ENCODE measurements around the gene SPEM1.

The SPEM1 gene

DNA sequence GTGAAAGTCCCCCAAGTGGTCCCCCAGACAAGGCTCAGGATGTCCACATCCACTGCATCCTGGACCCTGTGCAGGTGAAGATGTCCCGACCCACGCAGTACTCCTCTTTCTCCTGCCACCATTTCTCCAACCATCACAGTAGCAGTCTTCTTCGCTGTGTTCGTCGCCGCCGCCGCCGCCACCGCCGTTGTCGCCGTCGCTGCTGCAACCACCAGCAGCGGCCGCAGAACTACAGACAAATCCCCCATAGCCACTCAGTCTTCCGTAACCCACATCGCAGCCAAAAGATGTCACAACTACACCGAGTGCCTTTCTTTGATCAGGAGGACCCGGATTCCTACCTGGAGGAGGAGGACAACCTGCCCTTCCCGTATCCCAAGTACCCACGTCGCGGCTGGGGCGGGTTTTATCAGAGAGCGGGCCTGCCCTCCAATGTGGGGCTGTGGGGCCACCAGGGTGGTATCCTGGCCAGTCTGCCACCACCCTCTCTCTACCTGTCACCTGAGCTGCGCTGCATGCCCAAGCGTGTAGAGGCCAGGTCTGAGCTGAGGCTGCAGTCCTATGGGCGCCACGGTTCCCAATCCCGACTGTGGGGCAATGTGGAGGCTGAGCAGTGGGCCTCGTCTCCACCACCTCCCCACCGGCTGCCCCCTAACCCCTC is 6.2 kb downstream of the SPEM1 start:
- Mint-ChIP-seq H3K27ac (no peak overlapping the region), H3K36me3 (ENCODE audit: low read depth) (no peaks in the 10 kb centered on the region), H3K9me3 (no peaks in the 10 kb centered on the region), H3K4me3 (no peak overlapping the region), H3K27me3 (ENCODE audit: low read depth, poor library complexity) (peaks cover 7% of the 10 kb centered on the region), H3K4me1 (peaks cover 13% of the 10 kb centered on the region)
- TF ChIP-seq, protein P1, sequence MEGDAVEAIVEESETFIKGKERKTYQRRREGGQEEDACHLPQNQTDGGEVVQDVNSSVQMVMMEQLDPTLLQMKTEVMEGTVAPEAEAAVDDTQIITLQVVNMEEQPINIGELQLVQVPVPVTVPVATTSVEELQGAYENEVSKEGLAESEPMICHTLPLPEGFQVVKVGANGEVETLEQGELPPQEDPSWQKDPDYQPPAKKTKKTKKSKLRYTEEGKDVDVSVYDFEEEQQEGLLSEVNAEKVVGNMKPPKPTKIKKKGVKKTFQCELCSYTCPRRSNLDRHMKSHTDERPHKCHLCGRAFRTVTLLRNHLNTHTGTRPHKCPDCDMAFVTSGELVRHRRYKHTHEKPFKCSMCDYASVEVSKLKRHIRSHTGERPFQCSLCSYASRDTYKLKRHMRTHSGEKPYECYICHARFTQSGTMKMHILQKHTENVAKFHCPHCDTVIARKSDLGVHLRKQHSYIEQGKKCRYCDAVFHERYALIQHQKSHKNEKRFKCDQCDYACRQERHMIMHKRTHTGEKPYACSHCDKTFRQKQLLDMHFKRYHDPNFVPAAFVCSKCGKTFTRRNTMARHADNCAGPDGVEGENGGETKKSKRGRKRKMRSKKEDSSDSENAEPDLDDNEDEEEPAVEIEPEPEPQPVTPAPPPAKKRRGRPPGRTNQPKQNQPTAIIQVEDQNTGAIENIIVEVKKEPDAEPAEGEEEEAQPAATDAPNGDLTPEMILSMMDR (IDR thresholded peaks at IDR 0.05): no peak
- no peak for DNase-seq

DNA sequence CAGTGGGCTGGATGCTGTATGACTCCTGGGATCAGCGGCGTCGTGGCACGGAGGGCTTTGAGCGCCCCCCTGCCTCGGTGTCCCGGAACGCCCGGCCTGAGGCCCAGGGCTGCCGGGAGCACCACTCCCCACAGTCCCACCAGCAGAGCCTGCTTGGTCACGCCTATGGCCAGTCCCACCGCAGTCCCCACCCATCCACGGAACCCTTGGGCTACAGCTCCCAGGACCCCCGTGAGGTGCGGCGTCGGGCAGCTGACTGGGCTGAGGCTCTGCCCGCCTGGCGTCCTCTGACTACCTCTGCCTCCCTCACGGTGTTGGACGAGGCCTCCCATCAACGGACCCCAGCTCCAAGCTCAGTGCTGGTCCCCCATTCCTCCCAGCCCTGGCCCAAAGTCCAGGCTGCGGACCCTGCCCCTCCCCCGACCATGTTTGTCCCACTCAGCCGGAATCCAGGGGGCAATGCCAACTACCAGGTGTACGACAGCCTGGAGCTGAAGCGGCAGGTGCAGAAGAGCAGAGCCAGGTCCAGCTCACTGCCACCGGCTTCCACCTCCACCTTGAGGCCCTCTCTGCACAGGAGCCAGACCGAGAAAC is 6.9 kb downstream of the SPEM1 start:
- Mint-ChIP-seq H3K36me3 (ENCODE audit: low read depth) (no peaks in the 10 kb centered on the region), H3K27me3 (ENCODE audit: low read depth, poor library complexity) (peaks cover 9% of the 10 kb centered on the region), H3K4me1 (peaks cover 7% of the 10 kb centered on the region), H3K9me3 (no peaks in the 10 kb centered on the region), H3K4me3 (no peak overlapping the region), H3K27ac (no peak overlapping the region)
- no peak for DNase-seq
- TF ChIP-seq, protein P1 (IDR thresholded peaks at IDR 0.05): no peak

DNA sequence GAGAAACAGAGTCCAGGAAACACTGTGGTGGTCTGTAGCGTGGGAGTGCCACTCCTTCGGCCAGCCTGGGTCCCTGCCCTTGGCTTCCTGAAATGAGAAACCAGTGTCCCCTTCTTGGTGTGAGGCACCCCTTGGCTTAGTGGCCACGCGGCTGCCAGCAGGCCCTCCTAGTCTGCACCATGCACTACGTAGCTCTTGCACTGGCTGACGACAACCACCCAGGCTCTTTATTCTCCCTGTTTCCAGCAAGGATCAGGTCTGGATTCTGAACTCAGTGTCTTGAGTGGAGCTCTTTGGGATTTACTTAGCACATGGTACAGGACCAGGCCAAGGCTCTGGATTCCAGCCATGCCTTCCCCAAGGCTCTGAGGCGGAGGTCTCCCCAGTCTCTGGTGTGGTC is 7.4 kb downstream of the SPEM1 start:
- no peak overlapping the region for H3K4me3 Mint-ChIP-seq
- peaks cover 6% of the 10 kb centered on the region for H3K4me1 Mint-ChIP-seq
- no peak overlapping the region for H3K27ac Mint-ChIP-seq
- no peak for DNase-seq
- H3K9me3 Mint-ChIP-seq: no peaks in the 10 kb centered on the region
- no peaks in the 10 kb centered on the region for H3K36me3 Mint-ChIP-seq (ENCODE audit: low read depth)
- TF ChIP-seq, protein P1 (IDR thresholded peaks at IDR 0.05): no peak
- peaks cover 10% of the 10 kb centered on the region for H3K27me3 Mint-ChIP-seq (ENCODE audit: low read depth, poor library complexity)

DNA sequence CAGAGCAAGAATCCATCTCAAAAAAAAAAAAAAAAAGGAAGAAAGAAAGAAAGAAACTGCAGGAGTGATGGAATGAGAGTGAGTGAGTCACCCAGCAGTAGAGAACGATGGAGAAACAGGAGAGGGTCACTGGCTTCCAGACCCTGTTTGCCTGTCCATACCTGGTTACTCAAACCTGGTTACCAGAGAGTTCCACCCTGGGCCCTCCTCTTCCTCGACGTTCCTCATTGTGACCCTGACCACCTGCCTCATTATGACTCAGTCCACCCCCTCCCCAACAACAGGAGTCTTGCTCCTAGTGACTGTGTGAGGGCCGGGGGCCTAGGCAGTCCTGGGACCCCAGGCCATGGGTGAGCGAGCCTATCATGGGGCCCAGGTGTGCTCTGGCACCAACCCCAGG is 8.4 kb downstream of the SPEM1 start, which contains the start of gene SPEM3:
SPEM3 (plus strand) TSS at position 301 of the 400 bp plus-strand sequence; CDS start at position 347, 46 bp downstream.
- Mint-ChIP-seq H3K4me3 (no peak within 1 kb of the TSS), H3K9me3 (no peaks in the 10 kb centered on the region), H3K27me3 (ENCODE audit: low read depth, poor library complexity) (peaks cover 10% of the 10 kb centered on the region), H3K4me1 (peaks cover 4% of the 10 kb centered on the region), H3K27ac (no peak within 1 kb of the TSS), H3K36me3 (ENCODE audit: low read depth) (no peaks in the 10 kb centered on the region)
- no peak for DNase-seq
- TF ChIP-seq, protein P1 (IDR thresholded peaks at IDR 0.05): no peak

DNA sequence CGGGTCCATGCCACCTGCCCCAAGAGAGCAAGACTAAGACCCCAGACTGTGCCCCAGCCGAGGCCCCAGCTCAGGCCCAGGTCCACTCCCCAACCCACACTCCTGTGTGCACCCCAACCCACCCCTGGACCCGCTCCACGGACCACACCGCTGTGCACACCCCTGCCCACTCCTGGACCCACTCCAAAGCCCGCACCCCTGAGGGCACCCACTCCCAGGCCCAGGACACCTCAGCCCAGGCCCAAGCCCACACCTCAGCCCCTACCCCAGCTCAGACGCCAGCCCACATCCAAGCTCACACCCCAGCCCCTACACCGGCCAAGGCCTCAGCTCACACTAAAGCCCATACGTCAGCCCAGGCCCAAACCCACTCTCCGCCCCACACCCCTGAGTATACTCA is 9.6 kb downstream of the SPEM1 start:
- Mint-ChIP-seq H3K27me3 (ENCODE audit: low read depth, poor library complexity) (peaks cover 14% of the 10 kb centered on the region), H3K4me1 (no peaks in the 10 kb centered on the region), H3K27ac (no peak overlapping the region), H3K4me3 (no peak overlapping the region), H3K9me3 (no peaks in the 10 kb centered on the region), H3K36me3 (ENCODE audit: low read depth) (no peaks in the 10 kb centered on the region)
- no peak for DNase-seq
- TF ChIP-seq, protein P1 (IDR thresholded peaks at IDR 0.05): no peak

DNA sequence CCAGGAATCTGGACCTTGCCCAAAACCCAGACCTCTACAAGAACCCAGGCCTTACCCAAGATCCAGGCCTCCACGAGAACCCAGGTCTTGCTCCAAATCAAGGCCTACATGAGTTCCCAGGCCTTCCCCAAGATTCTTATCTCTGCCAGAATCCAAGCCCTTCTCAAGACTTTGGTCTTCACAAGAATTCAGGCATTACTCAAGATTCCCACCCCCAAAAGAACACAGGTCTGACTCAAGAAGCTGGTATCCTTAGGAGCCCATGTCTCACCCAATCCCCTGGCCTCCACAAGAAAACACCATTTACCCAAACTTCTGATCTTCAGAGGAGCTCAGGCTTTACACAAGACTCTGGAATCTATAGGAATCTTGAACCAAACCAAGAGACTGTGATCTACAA is 11.1 kb downstream of the SPEM1 start:
- H3K27me3 Mint-ChIP-seq (ENCODE audit: low read depth, poor library complexity): peaks cover 23% of the 10 kb centered on the region
- peaks cover 7% of the 10 kb centered on the region for H3K4me1 Mint-ChIP-seq
- TF ChIP-seq, protein P1 (IDR thresholded peaks at IDR 0.05): no peak
- no peak for DNase-seq
- H3K4me3 Mint-ChIP-seq: no peak overlapping the region
- H3K9me3 Mint-ChIP-seq: no peaks in the 10 kb centered on the region
- no peak overlapping the region for H3K27ac Mint-ChIP-seq
- no peaks in the 10 kb centered on the region for H3K36me3 Mint-ChIP-seq (ENCODE audit: low read depth)
